ENCODE measurements around the gene MT1A. TPM values are rescaled to one million over a fixed set of nuclear protein-coding genes. Genes with fewer than 3 reads are reported as not detected.

The MT1A gene
- total RNA-seq, 1 experiment from 2014 or later: not detected

DNA sequence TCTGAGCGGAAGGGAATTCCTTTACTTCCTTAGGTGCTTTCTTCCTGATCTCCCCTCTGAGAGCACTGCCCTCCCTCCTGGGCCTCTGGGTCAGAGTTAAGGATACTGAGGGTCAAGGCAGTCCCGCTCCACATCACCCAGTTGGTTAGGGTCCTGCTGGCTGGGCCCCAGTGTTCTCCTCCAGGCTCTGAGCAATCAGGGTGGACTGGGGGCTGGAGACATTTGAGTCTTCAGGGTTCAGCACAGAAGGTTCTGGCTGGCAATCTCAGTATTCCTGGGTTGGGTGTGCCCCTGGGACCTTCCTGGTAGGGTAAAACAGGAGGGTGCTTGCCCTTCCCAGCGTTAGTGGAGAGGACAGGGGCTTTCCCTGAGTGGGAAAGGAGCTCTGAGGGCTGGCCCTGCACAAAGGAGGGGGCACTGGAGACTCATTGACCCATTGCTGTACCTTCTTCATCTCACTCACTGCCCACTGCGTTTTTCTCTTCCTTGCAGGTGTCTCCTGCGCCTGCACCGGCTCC is 5.6 kb upstream of the MT1A start:
- Histone ChIP-seq H3K27ac (ENCODE audit: low read depth, low read length, poor library complexity, severe bottlenecking) (no peak overlapping the region), H3K9me3 (ENCODE audit: low read depth, low read length, poor library complexity, severe bottlenecking) (no peaks in the 10 kb centered on the region), H3K4me3 (ENCODE audit: low read depth, low read length, poor library complexity, severe bottlenecking) (peak overlapping the region; percentile 23), H3K4me1 (ENCODE audit: insufficient read depth, low read length, poor library complexity, severe bottlenecking) (no peaks in the 10 kb centered on the region), H3K27me3 (replicated peaks; ENCODE audit: insufficient read depth, low read depth, low read length, poor library complexity) (peaks cover 59% of the 10 kb centered on the region), H3K36me3 (ENCODE audit: insufficient read depth, low read length, poor library complexity, severe bottlenecking) (no peaks in the 10 kb centered on the region)
- POLR2A ChIA-PET (ENCODE audit: low non-redundant PET): no interaction called here
- no peak for TF ChIP-seq EZH2 (IDR thresholded peaks at IDR 0.05; ENCODE audit: borderline replicate concordance, low read depth, low read length, poor library complexity, severe bottlenecking)
- TF ChIP-seq, protein P1, sequence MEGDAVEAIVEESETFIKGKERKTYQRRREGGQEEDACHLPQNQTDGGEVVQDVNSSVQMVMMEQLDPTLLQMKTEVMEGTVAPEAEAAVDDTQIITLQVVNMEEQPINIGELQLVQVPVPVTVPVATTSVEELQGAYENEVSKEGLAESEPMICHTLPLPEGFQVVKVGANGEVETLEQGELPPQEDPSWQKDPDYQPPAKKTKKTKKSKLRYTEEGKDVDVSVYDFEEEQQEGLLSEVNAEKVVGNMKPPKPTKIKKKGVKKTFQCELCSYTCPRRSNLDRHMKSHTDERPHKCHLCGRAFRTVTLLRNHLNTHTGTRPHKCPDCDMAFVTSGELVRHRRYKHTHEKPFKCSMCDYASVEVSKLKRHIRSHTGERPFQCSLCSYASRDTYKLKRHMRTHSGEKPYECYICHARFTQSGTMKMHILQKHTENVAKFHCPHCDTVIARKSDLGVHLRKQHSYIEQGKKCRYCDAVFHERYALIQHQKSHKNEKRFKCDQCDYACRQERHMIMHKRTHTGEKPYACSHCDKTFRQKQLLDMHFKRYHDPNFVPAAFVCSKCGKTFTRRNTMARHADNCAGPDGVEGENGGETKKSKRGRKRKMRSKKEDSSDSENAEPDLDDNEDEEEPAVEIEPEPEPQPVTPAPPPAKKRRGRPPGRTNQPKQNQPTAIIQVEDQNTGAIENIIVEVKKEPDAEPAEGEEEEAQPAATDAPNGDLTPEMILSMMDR (conservative IDR thresholded peaks at IDR 0.05; ENCODE audit: low read depth, low read length): no peak
- CTCF ChIA-PET: no interaction called here
- intact Hi-C loops (cut with micrococcal nuclease; ENCODE audit: unreplicated experiment): no loop called here
- BruUV-seq (replicated peaks): no TSS peak
- no peak for DNase-seq (ENCODE audit: low spot score)

DNA sequence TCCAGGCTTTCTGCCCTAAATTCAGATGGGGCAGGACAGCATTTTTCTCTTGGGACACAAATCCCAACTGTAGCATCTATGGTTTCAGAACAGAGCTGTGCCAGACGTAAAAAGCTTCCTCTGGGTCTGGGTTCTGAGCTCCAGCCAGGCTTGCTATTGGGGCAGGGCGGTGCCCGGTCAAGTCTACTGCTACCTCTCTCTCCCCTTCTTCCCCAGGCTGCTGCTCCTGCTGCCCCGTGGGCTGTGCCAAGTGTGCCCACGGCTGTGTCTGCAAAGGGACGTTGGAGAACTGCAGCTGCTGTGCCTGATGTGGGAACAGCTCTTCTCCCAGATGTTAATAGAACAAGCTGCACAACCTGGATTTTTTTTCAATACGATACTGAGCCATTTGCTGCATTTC is 4.9 kb upstream of the MT1A start:
- POLR2A ChIA-PET (ENCODE audit: low non-redundant PET): no interaction called here
- no TSS peak for BruUV-seq (replicated peaks)
- intact Hi-C loops (cut with micrococcal nuclease; ENCODE audit: unreplicated experiment): no loop called here

DNA sequence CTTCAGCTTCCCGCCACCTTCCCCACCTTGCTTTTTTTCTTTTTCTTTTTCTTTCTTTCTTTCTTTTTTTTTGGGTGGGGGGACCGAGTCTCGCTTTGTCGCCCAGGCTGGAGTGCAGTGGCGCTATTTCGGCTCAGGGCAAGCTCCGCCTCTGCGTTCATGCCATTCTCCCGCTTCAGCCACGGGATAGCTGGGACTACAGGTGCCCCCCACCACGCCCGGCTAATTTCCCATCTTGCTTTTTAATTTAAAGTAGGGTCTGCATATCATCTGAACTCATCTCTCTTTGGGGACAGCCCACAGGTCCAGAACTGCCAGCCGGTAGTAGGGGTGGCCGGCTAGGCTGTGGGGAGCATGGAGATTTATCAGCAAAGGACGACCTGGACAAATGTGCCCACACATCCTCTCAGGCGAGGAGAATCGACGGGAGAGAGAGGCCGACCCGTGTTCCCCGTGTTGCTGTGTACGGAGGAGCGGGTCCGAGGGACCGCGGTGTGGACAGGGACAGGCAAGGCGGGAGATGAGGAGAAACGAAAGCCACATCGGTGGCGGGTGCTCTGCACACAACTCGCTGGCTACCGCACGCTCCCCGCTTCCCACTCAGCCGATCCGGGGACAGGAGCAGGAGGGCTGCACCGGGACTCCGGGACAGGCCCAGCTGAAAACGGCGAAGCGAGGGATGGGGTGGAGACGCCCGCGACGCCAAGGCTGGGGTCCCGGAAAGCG is 3.6 kb upstream of the MT1A start:
- no TSS peak for BruUV-seq (replicated peaks)
- no peaks in the 10 kb centered on the region for H3K36me3 ChIP-seq (ENCODE audit: insufficient read depth, low read length, poor library complexity, severe bottlenecking)
- H3K27ac ChIP-seq (ENCODE audit: low read depth, low read length, poor library complexity, severe bottlenecking): no peak overlapping the region
- no peak for DNase-seq (ENCODE audit: low spot score)
- intact Hi-C loops (cut with micrococcal nuclease; ENCODE audit: unreplicated experiment): no loop called here
- H3K4me1 ChIP-seq (ENCODE audit: insufficient read depth, low read length, poor library complexity, severe bottlenecking): no peaks in the 10 kb centered on the region
- no peak overlapping the region for H3K4me3 ChIP-seq (ENCODE audit: low read depth, low read length, poor library complexity, severe bottlenecking)
- peaks cover 79% of the 10 kb centered on the region for H3K27me3 ChIP-seq (replicated peaks; ENCODE audit: insufficient read depth, low read depth, low read length, poor library complexity)
- TF ChIP-seq EZH2 (IDR thresholded peaks at IDR 0.05; ENCODE audit: borderline replicate concordance, low read depth, low read length, poor library complexity, severe bottlenecking): no peak
- TF ChIP-seq, protein P1 (conservative IDR thresholded peaks at IDR 0.05; ENCODE audit: low read depth, low read length): no peak
- ChIA-PET POLR2A (ENCODE audit: low non-redundant PET) (no interaction called here), CTCF (no interaction called here)
- H3K9me3 ChIP-seq (ENCODE audit: low read depth, low read length, poor library complexity, severe bottlenecking): no peaks in the 10 kb centered on the region

More for the DNA sequence above, 4.9 kb upstream of the MT1A start:
- Histone ChIP-seq H3K27me3 (replicated peaks; ENCODE audit: insufficient read depth, low read depth, low read length, poor library complexity) (peaks cover 66% of the 10 kb centered on the region), H3K9me3 (ENCODE audit: low read depth, low read length, poor library complexity, severe bottlenecking) (no peaks in the 10 kb centered on the region), H3K4me1 (ENCODE audit: insufficient read depth, low read length, poor library complexity, severe bottlenecking) (no peaks in the 10 kb centered on the region), H3K4me3 (ENCODE audit: low read depth, low read length, poor library complexity, severe bottlenecking) (no peak overlapping the region), H3K36me3 (ENCODE audit: insufficient read depth, low read length, poor library complexity, severe bottlenecking) (no peaks in the 10 kb centered on the region), H3K27ac (ENCODE audit: low read depth, low read length, poor library complexity, severe bottlenecking) (no peak overlapping the region)
- TF ChIP-seq EZH2 (IDR thresholded peaks at IDR 0.05; ENCODE audit: borderline replicate concordance, low read depth, low read length, poor library complexity, severe bottlenecking): no peak
- TF ChIP-seq, protein P1 (conservative IDR thresholded peaks at IDR 0.05; ENCODE audit: low read depth, low read length): no peak
- DNase-seq (ENCODE audit: low spot score): no peak
- CTCF ChIA-PET: interaction anchor here (0.7 kb wide), 1 partner anchor 137 kb away, joined by 3 read pairs; no protein-coding TSS in a partner anchor
